CD4-positive, alpha-beta T cell treated with Interleukin-21 for 1 hour (primary cell): Measurements from ENCODE around the gene TIMM10.
A peak's percentile ranks its signal among the peaks of the same experiment; 100 is the strongest.
"Not testable (repeated sequence)": the region's sequence is repeated elsewhere in the genome, so short reads cannot be mapped to it uniquely, and the experiment has no call there.

Source experiments
- DNase-seq: peaks from one replicate; pipeline ENCODE4 v3.0.0-alpha.2; 2020

TIMM10 gene

GRCh38 chr11:57539342-57539741, 8.8 kb upstream of the TIMM10 start:
- DNase-seq: no peak

- DNase-seq: no peak
Measured at GRCh38 chr11:57536947-57537619, 6.5 kb upstream of the TIMM10 start, which contains the start of gene SMTNL1. Gene SMTNL1, plus strand, starts transcription at chr11:57537595. Its CDS starts 5,048 bp downstream, at chr11:57542643.

- DNase-seq: not testable (repeated sequence)
Measured at GRCh38 chr11:57534449-57534848, 3.9 kb upstream of the TIMM10 start.

GRCh38 chr11:57530215-57530595, 349 bp downstream of the TIMM10 start:
- DNase-seq: no peak

GRCh38 chr11:57529012-57529411, 1.5 kb downstream of the TIMM10 start:
- DNase-seq: no peak

- DNase-seq: peak; percentile 75
Measured at GRCh38 chr11:57527056-57527631, 3.4 kb downstream of the TIMM10 start.

GRCh38 chr11:57523419-57523818, 7.1 kb downstream of the TIMM10 start:
- DNase-seq: no peak

GRCh38 chr11:57521116-57521515, 9.4 kb downstream of the TIMM10 start:
- no peak for DNase-seq

- no peak for DNase-seq
Measured at GRCh38 chr11:57516061-57516443, 14.5 kb downstream of the TIMM10 start.

GRCh38 chr11:57515332-57516060, 15.1 kb downstream of the TIMM10 start, which contains the start of gene SLC43A1:
Gene SLC43A1, minus strand, starts transcription at chr11:57515702. Its CDS starts 1,591 bp downstream, at chr11:57514111.
- DNase-seq: peak; percentile 13

- DNase-seq: peak; percentile 53
Measured at GRCh38 chr11:57514538-57515331, 15.8 kb downstream of the TIMM10 start.

- DNase-seq: no peak
Measured at GRCh38 chr11:57513911-57514537, 16.5 kb downstream of the TIMM10 start.

- no peak for DNase-seq
Measured at GRCh38 chr11:57513452-57513795, 17.1 kb downstream of the TIMM10 start.

GRCh38 chr11:57512646-57513451, 17.7 kb downstream of the TIMM10 start:
- DNase-seq: no peak

- no peak for DNase-seq
Measured at GRCh38 chr11:57511741-57512430, 18.7 kb downstream of the TIMM10 start.

GRCh38 chr11:57508341-57509170, 22.0 kb downstream of the TIMM10 start:
- no peak for DNase-seq

- no peak for DNase-seq
Measured at GRCh38 chr11:57506522-57506921, 24.0 kb downstream of the TIMM10 start.

GRCh38 chr11:57504511-57504910, 26.0 kb downstream of the TIMM10 start:
- DNase-seq: no peak

GRCh38 chr11:57502870-57503269, 27.7 kb downstream of the TIMM10 start:
- DNase-seq: no peak

GRCh38 chr11:57502376-57502775, 28.2 kb downstream of the TIMM10 start:
- no peak for DNase-seq
